Panc1 (cell line): Measurements from ENCODE around the gene ABCA7. TPM values are rescaled to one million over a fixed set of nuclear protein-coding genes. Genes with fewer than 3 reads are reported as not detected.
A peak's percentile ranks its signal among the peaks of the same experiment; 100 is the strongest.

Experiments used
- ATAC-seq: fragments of 200-7000 bp; cut with Tn5 transposase; 2 replicates; pipeline ENCODE4 v1.9.1; 2020; ENCODE audit warnings: mild to moderate bottlenecking, moderate library complexity
- BruUV-seq: library from RNA; stranded (reverse); fragments of 400-500 nt; replicated peaks from 2 replicates; lab custom pipeline; 2021; lab: Mats Ljungman, UMichigan
- CTCF ChIA-PET: fragments of 300-600 bp; sonication (Branson Sonifier 250); formaldehyde crosslinking; loops from one replicate; lab custom pipeline; 2022; ENCODE audit warnings: antibody characterized with exemption; lab: Charles Lee
- POLR2A ChIA-PET: fragments of 300-600 bp; sonication (Branson Sonifier 250); formaldehyde crosslinking; loops from one replicate; lab custom pipeline; 2022; ENCODE audit warnings: antibody characterized with exemption; lab: Charles Lee
- DNase-seq: peaks from one replicate; pipeline ENCODE4 v3.0.0-alpha.2; 2010; ENCODE audit warnings: low read depth, low spot score
- H3K27ac ChIP-seq: 2 replicates; pipeline ENCODE4 v1.5.1; 2011; ENCODE audit warnings: mild to moderate bottlenecking, low read length, inconsistent platforms
- H3K27me3 ChIP-seq: fragments of 200-500 bp; sonication (Bioruptor generic); 2 replicates; pipeline ENCODE4 v1.6.0; 2014; ENCODE audit warnings: low read length, inconsistent platforms; ENCODE audit not compliant: control insufficient read depth, insufficient read depth
- H3K36me3 ChIP-seq: fragments of 200-500 bp; sonication (Bioruptor generic); 2 replicates; pipeline ENCODE4 v1.5.1; 2014; ENCODE audit warnings: inconsistent platforms, mild to moderate bottlenecking, low read length, moderate library complexity; ENCODE audit not compliant: control insufficient read depth, insufficient read depth
- H3K4me1 ChIP-seq: 2 replicates; pipeline ENCODE4 v1.5.1; 2011; ENCODE audit warnings: inconsistent platforms, mild to moderate bottlenecking, low read length, moderate library complexity; ENCODE audit not compliant: control insufficient read depth, insufficient read depth
- H3K4me3 ChIP-seq, 2 experiments: 2 replicates each; pipeline ENCODE4 v1.5.1; 2011 to 2012; ENCODE audit warnings: low read depth in 2 of 2, low read length in 2 of 2, mild to moderate bottlenecking in 2 of 2, inconsistent platforms in 1 of 2, moderate library complexity in 1 of 2
- H3K9me3 ChIP-seq: fragments of 200-500 bp; sonication (Bioruptor generic); 2 replicates; pipeline ENCODE4 v1.5.1; 2014; ENCODE audit warnings: low read depth, mild to moderate bottlenecking, inconsistent platforms, low read length, moderate library complexity; ENCODE audit not compliant: control insufficient read depth, insufficient read depth
- CTCF ChIP-seq: fragments of 450-650 bp; IDR thresholded peaks from 2 replicates; pipeline ENCODE4 v1.5.1; 2017; ENCODE audit warnings: mild to moderate bottlenecking
- POLR2AphosphoS5 ChIP-seq: IDR thresholded peaks from 2 replicates; pipeline ENCODE4 v1.6.1; 2012; ENCODE audit warnings: mild to moderate bottlenecking, low read depth, low read length, moderate library complexity
- REST ChIP-seq, 2 experiments: IDR thresholded peaks; 2 replicates each; pipeline ENCODE4 v1.6.1; 2011 to 2012; ENCODE audit warnings: low read depth in 2 of 2, control low read depth in 1 of 2, low read length in 1 of 2, mild to moderate bottlenecking in 1 of 2, moderate library complexity in 1 of 2; ENCODE audit not compliant: insufficient read depth in 1 of 2
- SIN3A ChIP-seq: IDR thresholded peaks from 2 replicates; pipeline ENCODE4 v1.6.1; 2012; ENCODE audit warnings: low read depth, mild to moderate bottlenecking, low read length, moderate library complexity, borderline replicate concordance; ENCODE audit not compliant: insufficient read depth
- TCF7L2 ChIP-seq: IDR thresholded peaks from 2 replicates; pipeline ENCODE4 v1.6.1; 2011; ENCODE audit warnings: mild to moderate bottlenecking, low read depth, low read length, inconsistent platforms
- in situ Hi-C: cut with HindIII; loops from 2 replicates; pipeline ENCODE4 v1.10.0; 2016; ENCODE audit warnings: low sequenced_read_pairs, low pct_unique_long_range_greater_than_20kb
- intact Hi-C: fragments of 100-400 bp; cut with micrococcal nuclease; formaldehyde crosslinking; loops from one replicate; pipeline ENCODE4 v1.10.0; 2022; ENCODE audit not compliant: unreplicated experiment
- total RNA-seq: library from RNA; stranded (reverse); gene quantifications from one replicate; pipeline ENCODE4 v1.2.1, GENCODE V29; 2021; ENCODE audit not compliant: unreplicated experiment

Gene ABCA7
- total RNA-seq, 1 experiment from 2014 or later = 47.5 TPM

GRCh38 chr19:1009041-1009980, 30.6 kb upstream of the ABCA7 start:
- intact Hi-C loops = no loop called here
- H3K36me3 ChIP-seq = no peaks in the 10 kb centered on the region
- TSS peak; percentile 98 for BruUV-seq

More at GRCh38 chr19:1009041-1009980, 30.6 kb upstream of the ABCA7 start:
- Histone ChIP-seq H3K27me3 (no peaks in the 10 kb centered on the region), H3K9me3 (no peaks in the 10 kb centered on the region), H3K4me1 (no peaks in the 10 kb centered on the region; the same call in 1 of the 2 replicates), H3K27ac (no peak overlapping the region), H3K4me3 (no peak overlapping the region)
- DNase-seq (no peak), ATAC-seq (peak; percentile 15)
- TF ChIP-seq REST (IDR thresholded peaks at IDR 0.05; ENCODE audit: insufficient read depth in 1 of 2, low read depth in 2 of 2, low read length in 1 of 2) = no peak
- TF ChIP-seq TCF7L2 = no peak
- TF ChIP-seq CTCF = no peak
- TF ChIP-seq POLR2AphosphoS5 = no peak
- no peak for TF ChIP-seq SIN3A
- in situ Hi-C loops = no loop called here
- ChIA-PET POLR2A (no interaction called here), CTCF (interaction anchor here (0.6 kb wide), 1 partner anchor 39 kb away, joined by 3 read pairs; no protein-coding TSS in a partner anchor)
